Fibroblast of mammary gland (primary cell): ENCODE data around the gene FANCI.

ENCODE experiments used
- DNase-seq: peaks from one replicate; pipeline ENCODE4 v3.0.0-alpha.2; 2010; ENCODE audit warnings: low read depth
- H3K4me3 ChIP-seq: 2 replicates; pipeline ENCODE4 v1.5.1; 2011; ENCODE audit warnings: low read depth, mild to moderate bottlenecking, low read length, moderate library complexity; ENCODE audit not compliant: control insufficient read depth
- CTCF ChIP-seq: conservative IDR thresholded peaks from 2 replicates; pipeline ENCODE4 v1.5.1; 2011; ENCODE audit warnings: low read depth, low read length, inconsistent platforms; ENCODE audit not compliant: control insufficient read depth, insufficient read depth

The FANCI gene

GRCh38 chr15:89205991-89206585, 37.7 kb upstream of the FANCI start:
- no peak for TF ChIP-seq CTCF
- no peak overlapping the region for H3K4me3 ChIP-seq
- no peak for DNase-seq

- TF ChIP-seq CTCF: peak; percentile 92
- no peak overlapping the region for H3K4me3 ChIP-seq
- peak; percentile 62 for DNase-seq
These were observed 36.9 kb upstream of the FANCI start for GRCh38 chr15:89206908-89207331.

GRCh38 chr15:89208256-89208655, 35.5 kb upstream of the FANCI start:
- TF ChIP-seq CTCF: no peak
- no peak for DNase-seq
- no peak overlapping the region for H3K4me3 ChIP-seq

- DNase-seq: no peak
- TF ChIP-seq CTCF: no peak
- no peak overlapping the region for H3K4me3 ChIP-seq
These were observed 34.7 kb upstream of the FANCI start for GRCh38 chr15:89209057-89209456.

GRCh38 chr15:89211678-89212170, 32.1 kb upstream of the FANCI start:
- TF ChIP-seq CTCF: no peak
- DNase-seq: no peak
- H3K4me3 ChIP-seq: no peak overlapping the region

- H3K4me3 ChIP-seq: no peak overlapping the region
- TF ChIP-seq CTCF: no peak
- DNase-seq: no peak
These were observed 28.2 kb upstream of the FANCI start for GRCh38 chr15:89215627-89216026.

- TF ChIP-seq CTCF: no peak
- no peak overlapping the region for H3K4me3 ChIP-seq
- no peak for DNase-seq
These were observed 26.7 kb upstream of the FANCI start for GRCh38 chr15:89217031-89217430.
